Measurements from ENCODE around the gene DIS3L2. TPM values are rescaled to one million over a fixed set of nuclear protein-coding genes. Genes with fewer than 3 reads are reported as not detected.

The DIS3L2 gene
- total and polyA plus RNA-seq, 2 of the 4 experiments (the other 2 are of a cell fraction): 14.7 to 19.2 TPM

GRCh38 chr2:232349946-232350635 lies 388.6 kb downstream of the DIS3L2 start:
- no peak for TF ChIP-seq CTCF (conservative IDR thresholded peaks at IDR 0.05; ENCODE audit: low read depth, low read length)
- no peak for TF ChIP-seq USF2 (IDR thresholded peaks at IDR 0.05; ENCODE audit: low read depth, low read length)
- no peak for TF ChIP-seq MAZ (IDR thresholded peaks at IDR 0.05; ENCODE audit: borderline replicate concordance, low read depth, low read length)
- no peak for TF ChIP-seq RCOR1 (IDR thresholded peaks at IDR 0.05; ENCODE audit: insufficient replicate concordance, low read length)
- no peak for TF ChIP-seq CEBPB (IDR thresholded peaks at IDR 0.05; ENCODE audit: low read depth, low read length)
- TF ChIP-seq NFE2L2 (IDR thresholded peaks at IDR 0.05; ENCODE audit: low read depth, low read length): no peak
- no peak for TF ChIP-seq MAFK (IDR thresholded peaks at IDR 0.05; ENCODE audit: low read depth, low read length)
- no peak for TF ChIP-seq RFX5 (IDR thresholded peaks at IDR 0.05; ENCODE audit: low read depth, low read length)
- no peak for TF ChIP-seq MXI1 (IDR thresholded peaks at IDR 0.05; ENCODE audit: borderline replicate concordance, low read depth, low read length)
- TF ChIP-seq POLR2A (IDR thresholded peaks at IDR 0.05; ENCODE audit: low read depth, low read length): no peak
- no peak for TF ChIP-seq ELK1 (IDR thresholded peaks at IDR 0.05; ENCODE audit: borderline replicate concordance, low read depth, low read length)
- no peak for TF ChIP-seq BHLHE40 (IDR thresholded peaks at IDR 0.05; ENCODE audit: low read depth, low read length)
- TF ChIP-seq FOS (IDR thresholded peaks at IDR 0.05; ENCODE audit: low read depth, low read length): no peak
- TF ChIP-seq RAD21 (IDR thresholded peaks at IDR 0.05; ENCODE audit: low read length): no peak
- no peak for TF ChIP-seq CHD1 (IDR thresholded peaks at IDR 0.05; ENCODE audit: low read depth, low read length)
- no peak for TF ChIP-seq SMC3 (IDR thresholded peaks at IDR 0.05; ENCODE audit: low read depth, low read length)
- no peak overlapping the region for H4K5ac ChIP-seq (ENCODE audit: low read depth, low read length)
- DNase-seq (no peak), ATAC-seq (ENCODE audit: low read depth) (no peak)
- no peak overlapping the region for H3K27ac ChIP-seq (ENCODE audit: insufficient read depth, low read length)
- H3K27me3 ChIP-seq (ENCODE audit: control insufficient read depth, insufficient read depth, low read length): peaks cover 48% of the 10 kb centered on the region
- no peaks in the 10 kb centered on the region for H3K36me3 ChIP-seq (ENCODE audit: control insufficient read depth, insufficient read depth, low read length)
- no peak overlapping the region for H2BK5ac ChIP-seq (ENCODE audit: low read depth, low read length, poor library complexity, severe bottlenecking)
- no peak overlapping the region for H4K8ac ChIP-seq (ENCODE audit: low read depth in 2 of 2, low read length in 2 of 2)
- no peaks in the 10 kb centered on the region for H3K4me1 ChIP-seq (ENCODE audit: control insufficient read depth, insufficient read depth, low read length)
- in situ Hi-C loops (cut with MboI; ENCODE audit: low sequenced_read_pairs): no loop called here
- H3K4me3 ChIP-seq (ENCODE audit: insufficient read depth, low read depth, low read length): no peak overlapping the region
- no TSS peak for BruUV-seq (replicated peaks)
- dilution Hi-C loops (cut with HindIII; ENCODE audit: low sequenced_read_pairs, unreplicated experiment): no loop called here
- no peak overlapping the region for H3K4me2 ChIP-seq (ENCODE audit: low read depth, low read length)
- CTCF ChIA-PET: no interaction called here
- H2BK120ac ChIP-seq (ENCODE audit: low read depth, low read length): no peak overlapping the region
- no peaks in the 10 kb centered on the region for H3K9me1 ChIP-seq (ENCODE audit: insufficient read depth, low read length)
- no peaks in the 10 kb centered on the region for H4K20me1 ChIP-seq (ENCODE audit: insufficient read depth, low read length)
- intact Hi-C loops (cut with micrococcal nuclease): loop anchor here (5.0 kb wide), 1 partner anchor 37 kb away; no protein-coding TSS in a partner anchor
- 38% methylated on average over 5 of the region's 14 CpGs; no CpG with 5 or more reads in 1 of the 2 experiments for WGBS, 2 experiments (ENCODE audit: extremely low coverage in 2 of 2, insufficient read length in 1 of 2)
- no peak overlapping the region for H2AK5ac ChIP-seq (ENCODE audit: low read depth, low read length)
- H3K56ac ChIP-seq (ENCODE audit: extremely low read depth, insufficient read depth, low read length): no peak overlapping the region
- H2AFZ ChIP-seq (replicated peaks; ENCODE audit: low read length, poor library complexity): no peak overlapping the region
- H2AK9ac ChIP-seq (replicated peaks; ENCODE audit: low read depth, low read length, poor library complexity): no peak overlapping the region
- H2BK20ac ChIP-seq (ENCODE audit: low read depth, low read length): no peak overlapping the region
- no peak overlapping the region for H4K91ac ChIP-seq (ENCODE audit: insufficient read depth, low read depth, low read length)
- no peak overlapping the region for H3K23ac ChIP-seq (ENCODE audit: low read depth, low read length)
- H3K9me3 ChIP-seq (ENCODE audit: control insufficient read depth, insufficient read depth, low read length): no peaks in the 10 kb centered on the region
- no peak overlapping the region for H3K4ac ChIP-seq (ENCODE audit: low read depth, low read length)
- no peak overlapping the region for H3K14ac ChIP-seq (replicated peaks; ENCODE audit: low read depth, low read length)
- POLR2A ChIA-PET (ENCODE audit: unreplicated experiment): no interaction called here
- H3K79me1 ChIP-seq (ENCODE audit: low read depth in 1 of 2, low read length in 2 of 2): no peaks in the 10 kb centered on the region
- H3K9ac ChIP-seq (ENCODE audit: low read depth, low read length): no peak overlapping the region
- H3K18ac ChIP-seq (ENCODE audit: low read depth, low read length): no peak overlapping the region
- H2BK15ac ChIP-seq (ENCODE audit: low read depth, low read length): no peak overlapping the region
